Stomach (tissue), 4 donors: ENCODE results near the gene STAG3.

Source experiments
- EP300 ChIP-seq: sonication (generic); formaldehyde crosslinking; IDR thresholded peaks from one replicate; pipeline ENCODE4 v1.6.1; 2017; ENCODE audit warnings: antibody characterized with exemption
- POLR2A ChIP-seq, 4 donors: fragments of 450-650 bp; IDR thresholded peaks; one replicate each; pipeline ENCODE4 v1.6.1; 2016; ENCODE audit warnings: antibody characterized with exemption in 4 of 4, control low read depth in 2 of 4, mild to moderate bottlenecking in 1 of 4, moderate library complexity in 1 of 4
- POLR2AphosphoS5 ChIP-seq, 3 donors: sonication (generic); formaldehyde crosslinking; IDR thresholded peaks; one replicate each; pipeline ENCODE4 v1.6.1; 2016; ENCODE audit warnings: antibody characterized with exemption in 3 of 3

- TF ChIP-seq POLR2AphosphoS5 (IDR thresholded peaks at IDR 0.05) = peak in 1 of 3 donors; percentile 8
- TF ChIP-seq POLR2A (IDR thresholded peaks at IDR 0.05) = no peak
- TF ChIP-seq EP300 = no peak
These were observed at the start of gene STAG3, which contains the start of gene GPC2 for GRCh38 chr7:100177045-100178001.
